ENCODE data around the gene GALNT14. TPM values are rescaled to one million over a fixed set of nuclear protein-coding genes. Genes with fewer than 3 reads are reported as not detected.

GALNT14 gene
- total RNA-seq, 4 donors from 2014 or later = 0.15 to 0.62 (median 0.35) TPM; not detected in 1

DNA sequence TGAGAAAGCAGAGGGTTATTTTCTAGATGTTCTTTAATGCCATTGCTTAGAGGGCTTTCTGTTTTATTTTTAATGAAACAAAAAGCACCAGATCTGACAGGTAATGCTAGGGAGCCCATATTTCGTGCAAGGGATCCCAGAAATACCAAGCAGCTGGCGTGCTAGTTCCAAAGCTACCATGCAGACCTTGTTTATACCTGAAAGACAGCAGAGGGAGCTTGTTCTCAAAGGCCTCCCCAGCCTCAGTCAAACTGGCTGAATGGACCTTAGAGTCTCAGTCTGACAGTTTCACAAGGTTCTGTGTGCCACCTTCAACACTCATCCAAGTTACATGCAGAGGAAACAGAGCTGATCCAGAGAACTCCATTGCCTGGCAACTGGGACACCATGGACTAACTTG is 48.6 kb downstream of the GALNT14 start:
- no peak overlapping the region for H3K4me3 ChIP-seq
- TF ChIP-seq POLR2AphosphoS5 (IDR thresholded peaks at IDR 0.05) (no peak), POLR2A (IDR thresholded peaks at IDR 0.05) (no peak), EP300 (IDR thresholded peaks at IDR 0.05) (no peak)
- TF ChIP-seq, protein P1, sequence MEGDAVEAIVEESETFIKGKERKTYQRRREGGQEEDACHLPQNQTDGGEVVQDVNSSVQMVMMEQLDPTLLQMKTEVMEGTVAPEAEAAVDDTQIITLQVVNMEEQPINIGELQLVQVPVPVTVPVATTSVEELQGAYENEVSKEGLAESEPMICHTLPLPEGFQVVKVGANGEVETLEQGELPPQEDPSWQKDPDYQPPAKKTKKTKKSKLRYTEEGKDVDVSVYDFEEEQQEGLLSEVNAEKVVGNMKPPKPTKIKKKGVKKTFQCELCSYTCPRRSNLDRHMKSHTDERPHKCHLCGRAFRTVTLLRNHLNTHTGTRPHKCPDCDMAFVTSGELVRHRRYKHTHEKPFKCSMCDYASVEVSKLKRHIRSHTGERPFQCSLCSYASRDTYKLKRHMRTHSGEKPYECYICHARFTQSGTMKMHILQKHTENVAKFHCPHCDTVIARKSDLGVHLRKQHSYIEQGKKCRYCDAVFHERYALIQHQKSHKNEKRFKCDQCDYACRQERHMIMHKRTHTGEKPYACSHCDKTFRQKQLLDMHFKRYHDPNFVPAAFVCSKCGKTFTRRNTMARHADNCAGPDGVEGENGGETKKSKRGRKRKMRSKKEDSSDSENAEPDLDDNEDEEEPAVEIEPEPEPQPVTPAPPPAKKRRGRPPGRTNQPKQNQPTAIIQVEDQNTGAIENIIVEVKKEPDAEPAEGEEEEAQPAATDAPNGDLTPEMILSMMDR (IDR thresholded peaks at IDR 0.05) = no peak
- H3K27ac ChIP-seq = no peak overlapping the region
- H3K4me1 ChIP-seq = no peaks in the 10 kb centered on the region
- H3K9me3 ChIP-seq = no peaks in the 10 kb centered on the region
- WGBS, 2 donors (ENCODE audit: low coverage in 1 of 2) = 77% methylated on average over 2 of the region's 2 CpGs; no CpG with 5 or more reads in 1 of the 2 donors
- peaks cover 12% of the 10 kb centered on the region for H3K27me3 ChIP-seq
- no peak for ATAC-seq
- no peaks in the 10 kb centered on the region for H3K36me3 ChIP-seq

- Histone ChIP-seq H3K4me3 (no peak overlapping the region), H3K27me3 (peaks cover 12% of the 10 kb centered on the region), H3K27ac (no peak overlapping the region), H3K9me3 (no peaks in the 10 kb centered on the region), H3K4me1 (no peaks in the 10 kb centered on the region), H3K36me3 (no peaks in the 10 kb centered on the region)
- TF ChIP-seq, protein P1 (IDR thresholded peaks at IDR 0.05) = no peak
- TF ChIP-seq POLR2AphosphoS5 (IDR thresholded peaks at IDR 0.05) (no peak), EP300 (IDR thresholded peaks at IDR 0.05) (no peak), POLR2A (IDR thresholded peaks at IDR 0.05) (no peak)
- ATAC-seq = no peak
- WGBS, 2 donors (ENCODE audit: low coverage in 1 of 2) = 80% methylated on average over 5 of the region's 6 CpGs
Observed at GRCh38 chr2:31088504-31089195, 49.6 kb downstream of the GALNT14 start.

- no peaks in the 10 kb centered on the region for H3K9me3 ChIP-seq
- WGBS, 2 donors (ENCODE audit: low coverage in 1 of 2) = 74 to 86% methylated on average over 2 to 3 of the region's 3 CpGs
- H3K27me3 ChIP-seq = peaks cover 18% of the 10 kb centered on the region
- no peak for ATAC-seq
- no peaks in the 10 kb centered on the region for H3K4me1 ChIP-seq
- H3K36me3 ChIP-seq = no peaks in the 10 kb centered on the region
- H3K27ac ChIP-seq = no peak overlapping the region
- TF ChIP-seq POLR2A (IDR thresholded peaks at IDR 0.05) (no peak), EP300 (IDR thresholded peaks at IDR 0.05) (no peak), POLR2AphosphoS5 (IDR thresholded peaks at IDR 0.05) (no peak)
- TF ChIP-seq, protein P1 (IDR thresholded peaks at IDR 0.05) = no peak
- H3K4me3 ChIP-seq = no peak overlapping the region
Observed at GRCh38 chr2:31087491-31087890, 50.7 kb downstream of the GALNT14 start.

DNA sequence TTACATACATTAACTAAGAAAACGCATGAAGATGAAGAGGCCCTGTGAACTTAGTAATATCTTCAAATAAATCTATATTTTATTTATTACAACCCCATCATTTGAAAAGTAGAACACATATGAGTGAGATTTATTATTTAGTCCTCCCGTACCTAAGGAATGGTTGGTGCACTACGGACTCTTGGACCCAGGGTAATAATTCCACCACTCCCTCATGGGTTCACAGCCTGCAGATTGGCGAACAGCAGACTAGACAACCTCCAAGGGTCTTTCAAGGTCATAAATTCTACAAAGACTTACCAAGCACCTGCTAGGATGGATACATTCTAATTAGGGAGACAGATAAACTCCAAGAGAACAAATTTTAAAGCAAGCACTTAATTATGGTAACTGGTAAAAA is 51.6 kb downstream of the GALNT14 start:
- Histone ChIP-seq H3K9me3 (no peaks in the 10 kb centered on the region), H3K4me1 (no peaks in the 10 kb centered on the region), H3K36me3 (no peaks in the 10 kb centered on the region), H3K27ac (no peak overlapping the region), H3K4me3 (no peak overlapping the region), H3K27me3 (peaks cover 20% of the 10 kb centered on the region)
- no peak for ATAC-seq
- TF ChIP-seq EP300 (IDR thresholded peaks at IDR 0.05) (no peak), POLR2A (IDR thresholded peaks at IDR 0.05) (no peak), POLR2AphosphoS5 (IDR thresholded peaks at IDR 0.05) (no peak)
- TF ChIP-seq, protein P1 (IDR thresholded peaks at IDR 0.05) = no peak
- WGBS, 2 donors (ENCODE audit: low coverage in 1 of 2) = 80 to 93% methylated on average over 3 to 4 of the region's 4 CpGs

Measured in gastroesophageal sphincter (tissue), 4 donors.